GM19372 (cell line): ENCODE results near the gene FAM171A1.

ENCODE experiments used
- ATAC-seq: cut with Tn5 transposase; IDR thresholded peaks from one replicate; pipeline ENCODE4 v1.9.1; 2021; ENCODE audit warnings: mild to moderate bottlenecking, low read depth, moderate library complexity; ENCODE audit not compliant: unreplicated experiment

The FAM171A1 gene

GRCh38 chr10:15182540-15183207 lies 188.4 kb downstream of the FAM171A1 start:
- no peak for ATAC-seq

GRCh38 chr10:15181576-15182156 lies 189.4 kb downstream of the FAM171A1 start:
- ATAC-seq = no peak

- ATAC-seq = no peak
These were observed 190.4 kb downstream of the FAM171A1 start for GRCh38 chr10:15180736-15181135.

GRCh38 chr10:15176269-15176668 lies 194.8 kb downstream of the FAM171A1 start:
- no peak for ATAC-seq

- ATAC-seq = no peak
These were observed 195.5 kb downstream of the FAM171A1 start for GRCh38 chr10:15175587-15175986.

GRCh38 chr10:15172306-15172840 lies 198.7 kb downstream of the FAM171A1 start:
- no peak for ATAC-seq

- ATAC-seq = no peak
These were observed 201.3 kb downstream of the FAM171A1 start for GRCh38 chr10:15169555-15170401.

GRCh38 chr10:15168786-15169554 lies 202.1 kb downstream of the FAM171A1 start:
- ATAC-seq = peak; percentile 43

GRCh38 chr10:15168291-15168785 lies 202.8 kb downstream of the FAM171A1 start, which contains the start of gene NMT2:
TSS of gene NMT2 (minus strand) at chr10:15168693. CDS start at chr10:15168612, 81 bp downstream.
- peak; percentile 85 for ATAC-seq

- peak; percentile 36 for ATAC-seq
These were observed 203.4 kb downstream of the FAM171A1 start for GRCh38 chr10:15167411-15168290.

- ATAC-seq = no peak
These were observed 204.8 kb downstream of the FAM171A1 start for GRCh38 chr10:15166325-15166724.

- ATAC-seq = no peak
These were observed 207.7 kb downstream of the FAM171A1 start for GRCh38 chr10:15163253-15163828.
